Keratinocyte (primary cell): ENCODE data around the gene ATP8A1. TPM values are rescaled to one million over a fixed set of nuclear protein-coding genes. Genes with fewer than 3 reads are reported as not detected.

ENCODE experiments used
- DNase-seq: peaks from one replicate; pipeline ENCODE4 v3.0.0-alpha.2; 2011; ENCODE audit warnings: low read depth, missing footprints, low spot score
- FAIRE-seq: peaks from 2 replicates; lab custom pipeline; 2011; peaks lifted over from hg19 to GRCh38; lab: Jason Lieb, UNC
- H2AFZ ChIP-seq: 2 replicates; pipeline ENCODE4 v1.6.0; 2012; ENCODE audit warnings: low read length, control low read depth, inconsistent platforms; ENCODE audit not compliant: control insufficient read depth
- H3K27ac ChIP-seq: 2 replicates; pipeline ENCODE4 v1.5.1; 2011; ENCODE audit warnings: low read length; ENCODE audit not compliant: control insufficient read depth, insufficient read depth
- H3K27me3 ChIP-seq: 3 replicates; pipeline ENCODE4 v1.6.0; 2011; ENCODE audit warnings: low read length; ENCODE audit not compliant: control insufficient read depth, insufficient read depth; ENCODE audit errors: extremely low read depth
- H3K36me3 ChIP-seq, 2 experiments: 2 replicates in 1 of 2; 3 replicates in 1 of 2; pipeline ENCODE4 v1.5.1; 2011; ENCODE audit warnings: low read length in 2 of 2, mild to moderate bottlenecking in 1 of 2; ENCODE audit not compliant: control insufficient read depth in 2 of 2, insufficient read depth in 2 of 2; ENCODE audit errors: extremely low read depth in 1 of 2
- H3K4me1 ChIP-seq: 3 replicates; pipeline ENCODE4 v1.5.1; 2011; ENCODE audit warnings: low read length; ENCODE audit not compliant: control insufficient read depth, insufficient read depth; ENCODE audit errors: extremely low read depth
- H3K4me2 ChIP-seq: 3 replicates; pipeline ENCODE4 v1.6.0; 2011; ENCODE audit warnings: low read depth, low read length; ENCODE audit not compliant: control insufficient read depth, insufficient read depth; ENCODE audit errors: extremely low read depth
- H3K4me3 ChIP-seq, 3 experiments: fragments of 200-600 bp in 1 of 3; sonication (generic) in 1 of 3; 2 replicates in 2 of 3; 3 replicates in 1 of 3; pipeline ENCODE4 v1.5.1; 2011 to 2016; ENCODE audit warnings: low read length in 3 of 3, mild to moderate bottlenecking in 3 of 3, control low read depth in 2 of 3, inconsistent platforms in 1 of 3, low read depth in 1 of 3, mixed read lengths in 1 of 3, mixed run types in 1 of 3, moderate library complexity in 1 of 3; ENCODE audit not compliant: control insufficient read depth in 2 of 3, insufficient read depth in 2 of 3; ENCODE audit errors: extremely low read depth in 1 of 3
- H3K79me2 ChIP-seq: 2 replicates; pipeline ENCODE4 v1.6.0; 2012; ENCODE audit warnings: low read length; ENCODE audit not compliant: control insufficient read depth, insufficient read depth
- H3K9ac ChIP-seq: 3 replicates; pipeline ENCODE4 v1.6.0; 2011; ENCODE audit warnings: low read length; ENCODE audit not compliant: control insufficient read depth, insufficient read depth; ENCODE audit errors: extremely low read depth
- H3K9me1 ChIP-seq: 3 replicates; pipeline ENCODE4 v1.6.0; 2011; ENCODE audit warnings: low read length; ENCODE audit not compliant: control insufficient read depth, insufficient read depth; ENCODE audit errors: extremely low read depth
- H3K9me3 ChIP-seq: 2 replicates; pipeline ENCODE4 v1.5.1; 2012; ENCODE audit warnings: low read depth, low read length; ENCODE audit not compliant: control insufficient read depth
- H4K20me1 ChIP-seq: 3 replicates; pipeline ENCODE4 v1.6.0; 2011; ENCODE audit warnings: low read length; ENCODE audit not compliant: control insufficient read depth, insufficient read depth; ENCODE audit errors: extremely low read depth
- EZH2 ChIP-seq: IDR thresholded peaks from one replicate; pipeline ENCODE4 v1.6.1; 2012; ENCODE audit warnings: inconsistent platforms, mild to moderate bottlenecking, low read length, moderate library complexity
- dilution Hi-C: fragments of 300-500 bp; cut with MboI; formaldehyde crosslinking; loops from one replicate; pipeline ENCODE4 v1.7.0; 2020; ENCODE audit warnings: low sequenced_read_pairs; ENCODE audit not compliant: extremely low pct_ligation_motif_present
- polyA plus RNA-seq, 5 experiments: library from polyadenylated mRNA; depleted of rRNA in 3 of 5; stranded (reverse) in 3 of 5; stranded (forward) in 1 of 5; unstranded in 1 of 5; fragments of >200 nt; gene quantifications; 1 replicate in 1 of 5; 2 replicates in 3 of 5; 3 replicates in 1 of 5; pipeline versions ENCODE4 v1.2.1 to v1.2.3, GENCODE V29; 2011 to 2012; ENCODE audit warnings: missing spikeins in 2 of 5, low read depth in 1 of 5, low replicate concordance in 1 of 5
- TF ChIP-seq, protein P1 (sequence below), 3 experiments: IDR thresholded peaks in 1 of 3; conservative IDR thresholded peaks in 1 of 3; optimal IDR thresholded peaks in 1 of 3; 2 replicates in 2 of 3; 3 replicates in 1 of 3; pipeline versions ENCODE3 to v1.5.1; 2011; ENCODE audit warnings: low read length in 3 of 3, mild to moderate bottlenecking in 3 of 3, moderate library complexity in 2 of 3, control low read depth in 1 of 3, inconsistent platforms in 1 of 3; ENCODE audit not compliant: insufficient read depth in 2 of 3; ENCODE audit errors: extremely low read depth in 1 of 3

ATP8A1 gene
- polyA plus RNA-seq, 1 donor (not counting 4 experiments of a cell fraction or from before 2014, with no cell fraction given), result 0.20 TPM

GRCh38 chr4:42636645-42636949 lies 20.3 kb downstream of the ATP8A1 start:
- Histone ChIP-seq H3K36me3 (no peaks in the 10 kb centered on the region), H3K4me1 (no peaks in the 10 kb centered on the region), H2AFZ (no peak overlapping the region), H4K20me1 (no peaks in the 10 kb centered on the region), H3K4me3 (no peak overlapping the region), H3K4me2 (no peak overlapping the region), H3K27ac (no peak overlapping the region), H3K9ac (no peak overlapping the region), H3K27me3 (no peaks in the 10 kb centered on the region), H3K9me1 (no peaks in the 10 kb centered on the region), H3K79me2 (no peaks in the 10 kb centered on the region), H3K9me3 (no peaks in the 10 kb centered on the region)
- TF ChIP-seq, protein P1, sequence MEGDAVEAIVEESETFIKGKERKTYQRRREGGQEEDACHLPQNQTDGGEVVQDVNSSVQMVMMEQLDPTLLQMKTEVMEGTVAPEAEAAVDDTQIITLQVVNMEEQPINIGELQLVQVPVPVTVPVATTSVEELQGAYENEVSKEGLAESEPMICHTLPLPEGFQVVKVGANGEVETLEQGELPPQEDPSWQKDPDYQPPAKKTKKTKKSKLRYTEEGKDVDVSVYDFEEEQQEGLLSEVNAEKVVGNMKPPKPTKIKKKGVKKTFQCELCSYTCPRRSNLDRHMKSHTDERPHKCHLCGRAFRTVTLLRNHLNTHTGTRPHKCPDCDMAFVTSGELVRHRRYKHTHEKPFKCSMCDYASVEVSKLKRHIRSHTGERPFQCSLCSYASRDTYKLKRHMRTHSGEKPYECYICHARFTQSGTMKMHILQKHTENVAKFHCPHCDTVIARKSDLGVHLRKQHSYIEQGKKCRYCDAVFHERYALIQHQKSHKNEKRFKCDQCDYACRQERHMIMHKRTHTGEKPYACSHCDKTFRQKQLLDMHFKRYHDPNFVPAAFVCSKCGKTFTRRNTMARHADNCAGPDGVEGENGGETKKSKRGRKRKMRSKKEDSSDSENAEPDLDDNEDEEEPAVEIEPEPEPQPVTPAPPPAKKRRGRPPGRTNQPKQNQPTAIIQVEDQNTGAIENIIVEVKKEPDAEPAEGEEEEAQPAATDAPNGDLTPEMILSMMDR (optimal IDR thresholded peaks at IDR 0.05 in 1 of 3, IDR thresholded peaks at IDR 0.05 in 1 of 3, conservative IDR thresholded peaks at IDR 0.05 in 1 of 3; ENCODE audit: extremely low read depth in 1 of 3, insufficient read depth in 2 of 3, low read length in 3 of 3), result no peak
- no peak for TF ChIP-seq EZH2
- FAIRE-seq (no peak), DNase-seq (no peak)
- dilution Hi-C loops, result no loop called here

DNA sequence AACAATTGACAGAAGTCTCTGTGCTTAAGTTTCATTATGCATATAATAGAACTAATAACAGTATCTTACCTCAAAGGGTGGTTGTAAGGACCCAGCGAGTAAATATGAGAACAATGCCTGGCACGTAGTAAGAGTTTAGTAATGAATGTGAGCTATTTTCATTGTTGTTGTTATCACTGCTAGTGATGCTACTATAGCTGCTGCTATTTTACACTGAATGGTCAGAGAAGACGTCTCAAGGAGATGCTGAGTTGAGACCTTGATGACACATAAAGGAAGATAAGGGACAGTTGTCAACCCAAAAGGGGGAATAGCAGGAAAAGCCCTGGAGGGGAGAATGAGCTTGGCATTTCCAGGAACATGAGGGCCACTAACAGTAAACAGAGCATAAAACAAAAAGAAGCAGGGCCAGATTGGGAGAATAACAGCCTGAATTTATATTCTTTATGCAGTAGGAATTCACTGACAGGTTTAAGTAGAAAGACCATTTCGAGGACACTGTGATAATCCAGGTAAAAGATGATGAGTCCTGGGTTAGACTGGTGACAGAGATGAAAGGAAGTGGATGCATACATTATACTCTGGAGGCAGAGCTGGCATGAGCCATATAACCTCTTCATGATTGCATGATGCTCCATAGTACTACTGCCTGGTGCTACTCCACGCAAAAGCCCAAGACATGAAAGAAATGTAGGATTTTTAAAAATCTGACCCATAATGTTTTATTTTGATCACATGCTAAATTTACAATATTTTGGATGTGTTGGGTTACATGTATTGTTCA lies 23.1 kb downstream of the ATP8A1 start:
- H4K20me1 ChIP-seq, result no peaks in the 10 kb centered on the region
- no peak overlapping the region for H3K27ac ChIP-seq
- no peak overlapping the region for H3K9ac ChIP-seq
- no peaks in the 10 kb centered on the region for H3K79me2 ChIP-seq
- TF ChIP-seq, protein P1 (optimal IDR thresholded peaks at IDR 0.05 in 1 of 3, IDR thresholded peaks at IDR 0.05 in 1 of 3, conservative IDR thresholded peaks at IDR 0.05 in 1 of 3; ENCODE audit: extremely low read depth in 1 of 3, insufficient read depth in 2 of 3, low read length in 3 of 3), result no peak
- no peak for TF ChIP-seq EZH2
- H3K36me3 ChIP-seq, result no peaks in the 10 kb centered on the region
- H3K9me3 ChIP-seq, result no peaks in the 10 kb centered on the region
- H3K4me1 ChIP-seq, result no peaks in the 10 kb centered on the region
- no peaks in the 10 kb centered on the region for H3K9me1 ChIP-seq
- H3K4me2 ChIP-seq, result no peak overlapping the region
- no peak overlapping the region for H3K4me3 ChIP-seq
- DNase-seq (no peak), FAIRE-seq (no peak)
- dilution Hi-C loops, result no loop called here
- no peaks in the 10 kb centered on the region for H3K27me3 ChIP-seq
- no peak overlapping the region for H2AFZ ChIP-seq
